Measurements from ENCODE around the gene IGF1R. TPM values are rescaled to one million over a fixed set of nuclear protein-coding genes. Genes with fewer than 3 reads are reported as not detected.

IGF1R gene
- total RNA-seq, 2 experiments from 2014 or later = 7.1 to 7.7 TPM

DNA sequence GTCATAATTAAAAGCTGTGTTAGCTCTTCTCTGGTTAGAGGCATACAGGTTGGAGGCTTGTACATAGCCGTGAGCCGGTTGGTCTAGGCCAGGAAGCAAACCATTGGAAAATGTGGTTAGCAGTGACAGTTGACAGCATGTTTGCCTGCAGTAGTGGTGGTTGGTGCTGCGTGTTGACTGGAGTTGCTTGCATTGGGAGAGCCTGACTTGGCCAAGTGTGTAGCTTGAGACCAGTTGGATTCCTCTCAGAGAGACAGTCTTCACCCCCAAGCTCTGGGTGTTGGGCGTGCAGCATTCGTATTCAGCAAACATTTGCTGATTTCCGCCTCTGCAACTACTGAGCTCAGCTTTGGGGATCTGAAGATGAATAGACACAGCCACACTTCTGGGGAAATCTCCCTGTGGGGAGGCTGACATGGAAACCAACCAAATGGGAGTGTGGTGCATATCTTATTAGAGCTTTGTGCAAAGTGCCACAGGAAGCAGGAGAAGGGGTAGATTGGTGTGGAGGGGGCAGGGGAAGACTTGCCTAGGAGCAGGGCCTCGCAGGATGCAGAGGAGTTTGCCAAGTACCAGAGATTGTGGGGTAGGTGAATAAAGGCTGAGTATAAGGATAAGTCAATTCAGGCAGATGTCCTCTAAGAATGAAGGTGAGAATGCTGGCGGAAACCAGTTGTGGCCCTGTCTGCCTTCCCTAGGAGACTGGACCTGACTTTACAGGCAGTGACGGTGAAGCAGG lies 83.5 kb downstream of the IGF1R start:
- no peak overlapping the region for H3K4me3 Mint-ChIP-seq
- ChIA-PET CTCF (no interaction called here), POLR2A (no interaction called here)

DNA sequence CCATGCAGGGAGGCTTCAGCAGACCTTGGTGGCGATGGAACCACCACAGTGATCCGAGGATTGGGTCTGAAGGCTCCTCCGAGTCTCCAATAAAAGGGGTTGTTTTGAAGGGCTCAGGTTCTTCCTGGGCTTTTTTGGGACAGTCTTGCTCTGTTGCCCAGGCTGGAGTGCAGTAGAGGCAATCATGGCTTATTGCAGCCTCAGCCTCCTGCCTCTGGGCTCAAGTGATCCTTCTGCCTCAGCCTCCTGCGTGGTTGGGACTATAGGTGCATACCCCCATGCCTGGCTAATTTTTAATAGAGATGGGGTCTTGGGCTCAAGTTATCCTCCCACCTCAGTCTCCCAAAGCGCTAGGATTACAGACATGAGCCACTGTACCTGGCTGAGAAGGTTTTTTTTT lies 84.8 kb downstream of the IGF1R start:
- no peak for DNase-seq
- Mint-ChIP-seq H3K27ac (no peak overlapping the region), H3K27me3 (no peaks in the 10 kb centered on the region), H3K4me3 (no peak overlapping the region), H3K4me1 (peaks cover under 1% of the 10 kb centered on the region), H3K36me3 (ENCODE audit: low read depth) (no peaks in the 10 kb centered on the region), H3K9me3 (no peaks in the 10 kb centered on the region)
- CTCF ChIA-PET = no interaction called here
- POLR2A ChIA-PET = no interaction called here

More for the DNA sequence above, 83.5 kb downstream of the IGF1R start:
- DNase-seq = no peak
- H3K27me3 Mint-ChIP-seq = no peaks in the 10 kb centered on the region
- no peaks in the 10 kb centered on the region for H3K36me3 Mint-ChIP-seq (ENCODE audit: low read depth)
- no peaks in the 10 kb centered on the region for H3K9me3 Mint-ChIP-seq
- peaks cover 6% of the 10 kb centered on the region for H3K4me1 Mint-ChIP-seq
- no peak overlapping the region for H3K27ac Mint-ChIP-seq

DNA sequence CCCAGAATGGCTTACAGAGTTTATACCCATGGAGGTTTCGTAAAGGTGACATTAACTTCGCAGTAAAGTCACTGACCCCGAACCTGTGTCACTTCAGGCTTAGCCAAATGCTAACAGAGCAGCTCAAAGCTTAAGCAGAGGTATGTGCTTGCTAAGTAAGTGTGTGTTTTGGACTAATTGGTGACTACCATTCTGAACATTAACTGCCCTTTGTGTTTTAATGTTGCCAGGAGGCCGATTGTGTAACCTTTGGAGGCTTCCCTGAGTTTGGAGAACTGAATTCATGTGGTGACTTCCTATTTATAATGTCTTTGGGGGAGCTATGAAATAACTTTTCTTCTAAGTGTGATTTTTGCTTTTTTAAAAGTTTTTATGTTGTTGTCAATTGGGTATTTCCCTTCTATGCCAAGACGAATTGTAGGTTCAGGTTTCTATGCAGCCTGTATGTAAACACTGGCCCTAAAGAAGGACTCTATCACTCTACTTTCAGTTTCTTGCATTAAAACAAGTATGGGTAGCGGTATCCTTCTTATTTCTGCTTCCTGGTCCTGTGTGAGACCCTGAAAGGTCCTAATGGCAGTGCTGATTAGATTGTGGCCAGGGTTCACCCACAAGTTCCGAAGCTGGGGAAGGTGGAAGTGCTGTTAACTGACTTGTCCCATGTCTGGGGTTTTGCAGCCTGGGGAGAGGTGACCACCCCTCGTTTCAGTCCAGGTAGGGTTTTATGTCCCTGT lies 86.3 kb downstream of the IGF1R start:
- CTCF ChIA-PET = no interaction called here
- Mint-ChIP-seq H3K36me3 (ENCODE audit: low read depth) (no peaks in the 10 kb centered on the region), H3K4me3 (no peak overlapping the region), H3K27ac (no peak overlapping the region), H3K27me3 (no peaks in the 10 kb centered on the region), H3K4me1 (peaks cover 7% of the 10 kb centered on the region), H3K9me3 (no peaks in the 10 kb centered on the region)
- no peak for DNase-seq
- POLR2A ChIA-PET = no interaction called here

DNA sequence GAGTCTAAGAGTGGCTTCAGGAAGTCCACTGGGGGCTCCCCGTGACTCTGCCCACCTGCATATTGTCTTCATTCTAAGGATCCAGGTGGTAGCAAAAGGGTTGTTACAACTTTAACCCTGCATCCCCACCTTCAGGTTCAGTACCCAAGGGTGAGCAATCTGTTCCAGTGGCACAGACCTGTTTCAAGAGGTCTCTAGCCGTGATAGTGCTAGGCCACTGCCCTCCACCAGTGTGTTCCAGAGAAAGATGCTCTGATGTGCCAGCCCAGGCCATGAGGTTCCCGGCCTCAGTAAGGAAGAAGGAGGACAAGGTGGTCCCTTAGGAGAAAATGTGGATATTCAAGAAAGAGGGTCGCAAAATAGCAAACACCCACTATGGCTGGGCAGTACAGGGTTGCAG lies 87.0 kb downstream of the IGF1R start:
- DNase-seq = no peak
- Mint-ChIP-seq H3K27ac (no peak overlapping the region), H3K4me3 (no peak overlapping the region), H3K27me3 (no peaks in the 10 kb centered on the region), H3K4me1 (peaks cover 9% of the 10 kb centered on the region), H3K36me3 (ENCODE audit: low read depth) (no peaks in the 10 kb centered on the region), H3K9me3 (no peaks in the 10 kb centered on the region)
- ChIA-PET POLR2A (no interaction called here), CTCF (no interaction called here)

DNA sequence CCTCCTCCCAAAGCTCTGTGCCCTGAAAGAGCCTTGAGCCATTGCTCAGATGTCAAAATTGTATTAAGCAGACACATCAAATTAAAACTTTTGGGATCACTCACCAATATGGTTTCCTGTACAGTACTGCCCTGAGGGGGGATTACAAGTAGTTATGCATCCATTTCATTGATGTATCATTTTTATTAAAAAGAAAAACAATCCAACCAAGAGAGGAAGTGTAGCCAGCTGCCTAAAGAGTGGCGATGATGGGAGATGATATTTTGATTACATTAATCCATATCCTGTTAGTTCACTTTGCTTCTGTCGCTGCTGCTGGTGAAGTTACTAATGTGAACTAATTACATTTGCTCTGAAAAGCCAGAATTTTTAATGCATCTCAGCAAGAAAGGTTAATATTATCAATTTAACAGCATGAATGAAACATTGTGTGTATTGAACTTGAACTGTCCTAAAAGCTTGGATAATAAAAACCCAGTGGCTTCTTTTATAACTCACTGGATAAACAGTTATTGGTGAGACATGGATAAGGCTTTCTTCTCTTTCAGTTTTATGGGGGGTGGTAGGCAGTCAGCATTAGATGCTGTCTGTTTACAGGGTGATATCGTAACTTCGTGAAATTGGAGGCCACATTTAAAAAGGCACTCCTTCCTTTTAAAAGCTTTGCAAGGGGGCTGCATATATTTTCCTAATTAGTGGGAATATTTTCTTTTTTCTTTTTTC lies 87.7 kb downstream of the IGF1R start:
- Mint-ChIP-seq H3K9me3 (no peaks in the 10 kb centered on the region), H3K4me1 (peaks cover 10% of the 10 kb centered on the region), H3K36me3 (ENCODE audit: low read depth) (no peaks in the 10 kb centered on the region), H3K4me3 (no peak overlapping the region), H3K27ac (no peak overlapping the region), H3K27me3 (no peaks in the 10 kb centered on the region)
- ChIA-PET CTCF (no interaction called here), POLR2A (no interaction called here)
- no peak for DNase-seq

DNA sequence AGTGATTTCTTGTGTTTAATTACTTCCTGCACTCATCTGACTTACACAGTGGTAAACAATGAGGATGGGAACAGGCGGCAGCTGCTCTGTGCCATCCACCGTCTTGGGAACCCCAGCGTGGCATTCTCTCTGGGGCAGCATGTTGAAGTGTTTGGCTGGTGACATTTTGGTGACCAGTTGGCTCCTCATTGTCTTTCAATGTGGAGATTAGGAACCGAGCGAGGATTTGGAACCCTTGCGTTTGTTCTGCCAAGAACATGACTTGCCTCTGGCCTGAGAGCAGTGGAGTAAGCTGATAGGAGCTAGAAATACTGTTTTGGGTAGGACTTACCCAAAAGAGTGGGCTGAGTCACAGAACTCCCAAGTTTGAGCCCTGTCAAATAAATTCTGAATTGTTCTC lies 88.8 kb downstream of the IGF1R start:
- H3K27me3 Mint-ChIP-seq = no peaks in the 10 kb centered on the region
- DNase-seq = no peak
- no peak overlapping the region for H3K27ac Mint-ChIP-seq
- H3K4me1 Mint-ChIP-seq = peaks cover 10% of the 10 kb centered on the region
- no peaks in the 10 kb centered on the region for H3K36me3 Mint-ChIP-seq (ENCODE audit: low read depth)
- POLR2A ChIA-PET = no interaction called here
- no peak overlapping the region for H3K4me3 Mint-ChIP-seq
- CTCF ChIA-PET = no interaction called here
- no peaks in the 10 kb centered on the region for H3K9me3 Mint-ChIP-seq

DNA sequence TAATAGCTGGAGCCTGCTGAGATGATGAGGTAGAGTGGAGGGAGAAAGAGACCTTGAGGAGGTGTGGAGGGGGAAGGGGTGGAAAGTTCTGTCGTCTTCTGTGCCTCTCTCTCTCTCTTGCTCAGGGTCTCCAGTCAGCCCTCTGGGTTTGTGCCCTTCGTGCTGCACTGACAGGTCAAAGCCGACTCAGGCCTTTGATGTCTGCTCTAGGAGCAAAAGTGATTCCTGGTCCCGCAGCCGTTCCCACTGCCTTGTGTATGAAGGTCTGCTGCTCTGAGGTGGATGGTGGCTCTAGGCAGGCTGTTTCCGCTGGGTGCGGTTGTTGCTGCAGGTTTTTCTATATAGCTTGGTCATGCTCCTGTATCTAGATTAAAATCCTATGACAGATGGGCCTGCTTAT lies 89.4 kb downstream of the IGF1R start:
- CTCF ChIA-PET = no interaction called here
- peaks cover 10% of the 10 kb centered on the region for H3K4me1 Mint-ChIP-seq
- no peaks in the 10 kb centered on the region for H3K27me3 Mint-ChIP-seq
- no peak overlapping the region for H3K4me3 Mint-ChIP-seq
- POLR2A ChIA-PET = no interaction called here
- H3K36me3 Mint-ChIP-seq (ENCODE audit: low read depth) = no peaks in the 10 kb centered on the region
- H3K9me3 Mint-ChIP-seq = no peaks in the 10 kb centered on the region
- H3K27ac Mint-ChIP-seq = no peak overlapping the region
- DNase-seq = no peak

DNA sequence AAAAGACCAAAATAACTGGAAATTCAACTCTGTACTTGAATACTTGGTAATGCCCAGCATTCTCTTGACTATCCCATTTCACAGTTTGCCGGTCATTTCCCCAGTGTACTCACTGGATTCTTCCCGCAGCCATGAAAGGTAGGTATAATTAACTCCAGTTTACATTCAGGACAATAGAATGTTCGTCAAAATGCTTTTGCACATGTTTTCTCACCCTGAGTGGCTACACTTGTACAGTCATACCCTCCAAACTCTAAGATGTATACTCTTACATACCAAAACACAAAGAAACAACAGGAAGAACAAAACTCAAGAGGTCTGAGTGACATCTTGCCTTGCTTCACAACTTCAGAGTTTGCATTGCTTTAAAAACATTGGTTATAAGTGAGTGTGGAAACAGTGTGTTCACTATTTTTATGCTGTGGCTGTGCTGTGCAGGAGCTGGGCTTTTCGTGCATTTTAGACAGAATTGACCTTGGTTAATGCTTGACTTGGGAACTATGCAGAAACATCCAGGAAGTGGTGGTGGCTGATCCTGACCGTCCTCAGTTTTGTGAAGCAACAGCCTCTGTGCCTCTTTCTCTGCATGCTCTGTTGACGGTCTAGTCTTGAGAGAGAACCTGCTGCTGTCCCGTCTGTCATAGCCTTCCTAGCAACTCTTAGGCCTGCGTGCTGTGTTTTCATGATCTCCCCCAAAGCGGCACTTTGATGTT lies 90.5 kb downstream of the IGF1R start:
- peaks cover 10% of the 10 kb centered on the region for H3K4me1 Mint-ChIP-seq
- DNase-seq = no peak
- CTCF ChIA-PET = no interaction called here
- H3K27ac Mint-ChIP-seq = no peak overlapping the region
- POLR2A ChIA-PET = no interaction called here
- no peak overlapping the region for H3K4me3 Mint-ChIP-seq
- H3K9me3 Mint-ChIP-seq = no peaks in the 10 kb centered on the region
- no peaks in the 10 kb centered on the region for H3K27me3 Mint-ChIP-seq
- no peaks in the 10 kb centered on the region for H3K36me3 Mint-ChIP-seq (ENCODE audit: low read depth)

DNA sequence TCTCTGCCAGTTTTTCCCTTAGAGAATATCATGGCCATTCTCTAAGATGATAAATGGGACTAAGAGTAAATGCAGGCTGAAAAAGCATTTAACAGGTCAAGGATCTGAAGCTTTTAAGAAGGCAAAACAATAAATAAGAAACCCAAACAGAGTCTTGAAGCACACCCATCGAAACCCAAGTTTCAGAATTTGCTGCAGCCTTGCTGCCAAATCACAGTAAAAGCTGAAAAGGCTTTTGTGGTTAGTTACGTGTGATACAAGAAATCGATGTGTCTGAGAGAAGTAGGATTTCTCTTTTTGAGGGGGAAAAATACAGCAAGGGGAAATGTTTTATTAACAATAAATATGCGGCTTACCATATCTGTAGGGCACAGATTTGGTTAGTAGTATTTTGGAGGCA lies 92.0 kb downstream of the IGF1R start:
- Mint-ChIP-seq H3K9me3 (no peaks in the 10 kb centered on the region), H3K4me1 (peaks cover 10% of the 10 kb centered on the region), H3K27me3 (no peaks in the 10 kb centered on the region), H3K36me3 (ENCODE audit: low read depth) (no peaks in the 10 kb centered on the region), H3K27ac (no peak overlapping the region), H3K4me3 (no peak overlapping the region)
- DNase-seq = no peak
- POLR2A ChIA-PET = no interaction called here
- CTCF ChIA-PET = interaction anchor here (1.4 kb wide), 1 partner anchor 39 kb away, joined by 3 read pairs; no protein-coding TSS in a partner anchor

DNA sequence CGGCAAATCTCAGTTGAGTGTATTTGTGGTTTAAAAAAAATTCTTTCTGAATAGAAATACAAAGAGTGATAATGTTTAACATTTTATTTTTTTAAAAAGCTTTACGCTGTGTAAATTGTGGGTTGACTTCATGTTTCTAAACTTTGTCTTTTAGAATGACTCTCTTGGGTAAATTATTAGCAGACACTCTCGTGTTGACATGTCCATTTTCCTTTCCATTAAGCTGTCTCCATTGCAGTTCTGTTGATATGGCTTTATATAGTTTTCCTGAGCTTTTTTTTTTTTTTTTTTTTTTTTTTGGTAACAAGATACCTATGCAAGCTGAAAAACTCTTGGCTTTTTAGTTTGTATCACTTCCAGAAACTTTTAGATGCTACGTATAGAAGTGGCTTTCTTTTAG lies 92.6 kb downstream of the IGF1R start:
- CTCF ChIA-PET = interaction anchor here (0.5 to 1.4 kb wide), 2 partner anchors 15 to 39 kb away, joined by 3 to 4 read pairs; no protein-coding TSS in a partner anchor
- Mint-ChIP-seq H3K9me3 (no peaks in the 10 kb centered on the region), H3K27ac (no peak overlapping the region), H3K27me3 (no peaks in the 10 kb centered on the region), H3K4me3 (no peak overlapping the region), H3K36me3 (ENCODE audit: low read depth) (no peaks in the 10 kb centered on the region), H3K4me1 (peaks cover 13% of the 10 kb centered on the region)
- POLR2A ChIA-PET = no interaction called here
- no peak for DNase-seq

DNA sequence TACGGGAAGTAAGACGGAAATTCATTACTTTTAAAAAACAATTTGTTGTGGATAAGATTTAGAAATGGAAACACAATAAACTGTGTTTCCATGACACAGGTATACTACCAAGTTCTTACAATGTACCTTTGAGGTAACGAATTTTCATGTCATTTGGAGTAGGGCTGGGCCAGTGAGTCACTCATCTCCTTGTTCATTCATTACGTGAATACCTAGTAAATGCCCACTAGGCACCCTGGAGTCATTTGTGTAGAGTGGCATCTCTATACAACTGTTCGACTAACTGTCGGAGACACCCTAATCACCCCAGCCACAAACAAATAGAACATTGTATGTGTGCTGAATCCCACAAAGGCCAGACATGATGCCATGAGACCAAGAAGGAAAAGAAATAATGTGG lies 94.8 kb downstream of the IGF1R start:
- no peaks in the 10 kb centered on the region for H3K9me3 Mint-ChIP-seq
- no peak for DNase-seq
- no peaks in the 10 kb centered on the region for H3K36me3 Mint-ChIP-seq (ENCODE audit: low read depth)
- ChIA-PET CTCF (no interaction called here), POLR2A (no interaction called here)
- H3K4me3 Mint-ChIP-seq = no peak overlapping the region
- H3K27ac Mint-ChIP-seq = no peak overlapping the region
- H3K27me3 Mint-ChIP-seq = no peaks in the 10 kb centered on the region
- peaks cover 14% of the 10 kb centered on the region for H3K4me1 Mint-ChIP-seq

DNA sequence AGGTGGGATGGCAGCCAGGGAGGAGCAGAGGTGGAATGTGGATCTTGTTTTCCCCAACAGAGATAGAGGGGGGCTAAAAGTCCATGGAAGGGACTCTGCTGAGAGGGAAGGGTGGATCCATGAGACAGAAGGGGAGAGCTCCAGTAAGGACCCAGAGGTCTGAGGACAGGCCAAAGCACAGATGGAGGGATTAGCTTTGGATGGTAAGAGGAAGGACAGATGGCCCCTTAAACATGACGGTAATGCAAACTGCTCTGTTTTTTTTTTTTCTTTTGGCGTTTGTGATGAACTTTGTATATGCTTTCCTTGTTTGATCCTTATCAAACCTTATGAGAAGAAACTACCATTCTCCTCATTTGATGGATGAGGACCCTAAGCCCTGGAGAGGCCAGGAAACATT lies 96.2 kb downstream of the IGF1R start:
- CTCF ChIA-PET = interaction anchor here (0.9 kb wide), 1 partner anchor 28 kb away, joined by 3 read pairs; no protein-coding TSS in a partner anchor
- H3K27ac Mint-ChIP-seq = no peak overlapping the region
- POLR2A ChIA-PET = no interaction called here

DNA sequence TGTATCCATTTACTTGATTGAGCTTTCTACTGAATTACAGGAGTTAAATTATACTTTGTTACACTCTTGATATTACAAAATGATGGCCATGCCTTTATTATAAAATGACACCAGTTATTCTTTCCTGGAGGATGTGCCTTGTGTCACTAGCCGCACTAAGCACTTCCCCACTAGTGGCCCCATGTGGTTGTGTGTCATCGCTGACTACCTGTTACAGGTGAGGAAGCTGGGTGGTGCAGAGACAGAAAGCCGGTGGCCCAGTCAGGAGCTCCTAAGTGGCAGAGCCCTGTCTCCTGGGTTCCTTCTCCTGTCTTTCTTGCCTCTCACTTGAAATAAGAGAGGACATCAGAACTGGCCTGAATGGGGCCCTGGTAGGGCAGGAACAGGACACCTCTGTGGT lies 96.8 kb downstream of the IGF1R start:
- POLR2A ChIA-PET = no interaction called here
- Mint-ChIP-seq H3K27ac (no peak overlapping the region), H3K27me3 (no peaks in the 10 kb centered on the region), H3K9me3 (no peaks in the 10 kb centered on the region), H3K4me1 (peaks cover 7% of the 10 kb centered on the region), H3K36me3 (ENCODE audit: low read depth) (no peaks in the 10 kb centered on the region), H3K4me3 (no peak overlapping the region)
- DNase-seq = no peak
- CTCF ChIA-PET = interaction anchor here (0.6 to 0.7 kb wide), 2 partner anchors 34 to 468 kb away, joined by 3 read pairs; no protein-coding TSS in a partner anchor

More for the DNA sequence above, 96.2 kb downstream of the IGF1R start:
- Mint-ChIP-seq H3K36me3 (ENCODE audit: low read depth) (no peaks in the 10 kb centered on the region), H3K9me3 (no peaks in the 10 kb centered on the region), H3K27me3 (no peaks in the 10 kb centered on the region), H3K4me3 (no peak overlapping the region), H3K4me1 (peaks cover 8% of the 10 kb centered on the region)
- DNase-seq = no peak
